Stromal cell of bone marrow (primary cell): ENCODE data around the gene TOX2.
A peak's percentile ranks its signal among the peaks of the same experiment; 100 is the strongest.

ENCODE experiments used
- DNase-seq: peaks from one replicate; pipeline ENCODE4 v3.0.0-alpha.2; 2012; ENCODE audit warnings: low read depth

Gene TOX2

DNA sequence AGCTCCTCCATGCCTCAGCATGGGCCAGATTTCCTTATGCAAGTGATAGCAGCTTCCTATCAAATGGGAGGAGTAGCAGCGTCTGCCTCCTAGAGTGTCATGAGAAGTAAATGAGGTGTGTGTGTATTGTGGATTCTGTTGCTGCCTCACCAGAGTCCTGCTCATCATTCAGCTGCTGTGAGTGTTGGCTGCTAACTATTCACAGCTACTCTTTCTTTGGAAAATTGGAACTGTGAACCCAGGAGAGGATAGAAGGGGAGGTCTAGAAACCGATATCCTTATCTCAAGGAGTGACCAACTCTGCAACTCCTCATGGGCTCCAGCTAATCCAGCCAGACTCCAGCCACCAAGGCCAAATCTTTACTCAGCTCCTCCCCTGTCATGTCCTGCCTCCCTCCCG, 63.3 kb downstream of the TOX2 start:
- DNase-seq, result no peak

DNA sequence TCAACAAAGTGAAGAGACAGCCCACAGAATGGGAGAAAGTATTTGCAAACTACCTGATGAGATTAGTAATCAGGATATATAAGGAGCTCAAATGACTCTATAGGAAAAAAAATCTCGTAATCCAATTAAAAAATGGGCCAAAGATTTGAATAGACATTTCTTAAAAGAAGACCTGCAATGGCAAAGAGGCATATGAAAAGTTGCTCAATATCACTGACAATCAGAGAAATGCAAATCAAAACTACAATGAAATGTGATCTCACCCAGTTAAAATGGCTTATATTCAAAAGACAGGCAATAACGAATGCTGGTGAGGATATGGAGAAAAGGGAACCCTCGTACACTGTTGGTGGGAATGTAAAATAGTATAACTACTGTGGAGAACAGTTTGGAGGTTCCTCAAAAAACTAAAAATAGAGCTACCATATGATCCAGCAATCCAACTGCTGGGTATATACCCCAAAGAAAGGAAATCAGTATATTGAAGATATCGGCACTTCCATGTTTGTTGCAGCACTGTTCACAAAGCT, 65.0 kb downstream of the TOX2 start:
- no peak for DNase-seq

- DNase-seq, result no peak
Measured at GRCh38 chr20:43981540-43981939, 66.9 kb downstream of the TOX2 start.

GRCh38 chr20:43982016-43982415, 67.4 kb downstream of the TOX2 start:
- DNase-seq, result no peak

DNA sequence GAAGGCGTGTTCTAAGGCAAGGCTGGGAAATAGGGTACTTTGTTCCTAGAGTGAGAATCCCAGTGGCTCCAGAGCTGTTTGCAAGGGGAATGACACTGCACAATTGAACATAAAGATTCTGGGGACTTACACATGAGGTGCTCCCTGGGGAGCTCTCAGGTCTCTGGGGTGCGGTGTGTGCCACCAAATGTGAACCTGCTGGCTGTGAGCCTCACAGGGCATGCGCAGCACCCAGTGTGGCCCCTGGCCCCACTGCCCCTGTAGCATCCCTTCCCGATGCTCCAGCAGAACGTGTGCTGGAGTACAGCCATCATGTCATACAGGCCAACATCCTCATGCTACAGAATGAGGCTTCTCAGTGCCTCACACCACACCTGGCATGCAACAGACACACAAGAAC, 68.2 kb downstream of the TOX2 start:
- DNase-seq, result no peak

DNA sequence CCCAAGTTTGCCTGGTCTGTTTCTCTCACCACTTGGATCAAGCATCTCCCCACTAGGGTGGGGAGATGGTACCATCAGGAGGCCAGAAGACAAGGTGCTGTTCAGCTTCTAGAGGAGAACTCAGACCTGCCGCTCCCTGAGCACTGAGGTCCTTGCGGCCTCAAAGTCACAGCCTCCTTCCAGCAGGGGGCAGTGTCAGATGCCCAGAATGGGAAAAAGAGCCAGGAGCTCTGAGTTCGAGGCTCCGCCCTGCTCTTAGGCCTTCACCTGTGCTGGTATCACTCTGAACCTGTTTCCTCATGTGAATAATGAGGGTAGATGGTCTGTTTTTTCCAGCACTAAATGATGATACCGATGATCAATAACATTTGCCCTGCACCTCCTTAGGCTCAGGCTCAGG, 68.7 kb downstream of the TOX2 start:
- DNase-seq, result no peak

DNA sequence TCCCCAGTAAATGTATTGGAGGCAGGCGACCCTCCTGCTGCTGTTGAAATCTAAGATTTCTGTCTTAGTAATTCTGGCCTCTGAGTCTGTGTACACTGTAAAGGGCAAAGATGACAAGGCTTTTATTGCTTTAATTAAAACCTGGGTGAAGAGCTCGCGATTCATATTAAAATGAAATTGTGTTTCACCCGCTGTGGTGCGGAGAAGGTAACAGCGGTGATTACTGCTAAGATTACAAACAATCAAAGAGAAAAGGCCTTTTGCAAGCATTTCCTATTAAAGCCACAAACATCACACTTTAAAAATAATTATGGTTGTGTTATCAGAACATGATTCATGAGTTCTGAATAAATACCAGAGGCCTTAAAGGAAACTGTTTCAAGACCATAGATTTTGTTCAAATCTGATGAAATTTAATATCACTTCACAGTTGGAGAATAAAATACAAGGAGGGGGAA, 69.3 kb downstream of the TOX2 start:
- DNase-seq, result no peak

GRCh38 chr20:43984587-43984986, 69.9 kb downstream of the TOX2 start:
- no peak for DNase-seq

DNA sequence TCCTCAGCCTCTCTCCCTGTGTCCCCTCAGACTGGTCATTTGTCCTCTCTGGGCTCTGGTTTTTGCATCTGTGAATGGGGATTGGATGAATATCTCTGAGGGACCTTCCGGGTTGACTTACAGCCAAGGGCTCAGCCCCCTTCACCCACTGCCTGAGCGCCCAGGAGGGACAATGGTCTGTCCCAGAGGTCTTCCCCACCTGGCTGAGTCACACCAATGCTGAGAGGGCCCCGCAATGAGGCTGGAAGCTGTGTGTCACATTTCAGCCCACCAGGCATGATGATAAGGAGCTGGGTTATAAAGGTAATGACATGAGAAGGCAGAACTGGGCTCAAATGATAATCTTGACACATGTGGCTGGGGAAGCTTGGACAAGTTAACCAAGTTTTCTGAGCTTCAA, 70.5 kb downstream of the TOX2 start:
- DNase-seq, result no peak

GRCh38 chr20:43985608-43986316, 71.1 kb downstream of the TOX2 start:
- no peak for DNase-seq

GRCh38 chr20:43987018-43987417, 72.4 kb downstream of the TOX2 start:
- no peak for DNase-seq

DNA sequence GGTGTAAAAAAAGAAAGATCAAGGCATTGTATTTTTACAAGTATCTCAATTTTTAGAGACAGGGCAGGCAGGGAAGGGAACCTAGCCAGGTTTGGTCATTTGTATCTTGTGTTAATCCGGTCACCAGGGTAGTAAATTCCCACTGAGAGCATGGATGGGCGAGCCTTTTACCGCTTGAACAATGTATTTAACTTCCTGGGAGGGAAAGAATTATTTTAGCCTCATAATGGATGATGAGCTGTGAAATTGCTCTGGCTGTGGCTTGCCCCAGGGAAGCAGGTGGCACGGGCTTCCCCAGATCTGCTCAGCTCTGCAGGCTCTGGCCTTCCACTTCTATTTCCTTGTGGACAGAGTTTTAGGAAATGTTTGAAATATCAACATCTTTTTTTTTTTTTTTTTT, 72.9 kb downstream of the TOX2 start:
- no peak for DNase-seq

DNA sequence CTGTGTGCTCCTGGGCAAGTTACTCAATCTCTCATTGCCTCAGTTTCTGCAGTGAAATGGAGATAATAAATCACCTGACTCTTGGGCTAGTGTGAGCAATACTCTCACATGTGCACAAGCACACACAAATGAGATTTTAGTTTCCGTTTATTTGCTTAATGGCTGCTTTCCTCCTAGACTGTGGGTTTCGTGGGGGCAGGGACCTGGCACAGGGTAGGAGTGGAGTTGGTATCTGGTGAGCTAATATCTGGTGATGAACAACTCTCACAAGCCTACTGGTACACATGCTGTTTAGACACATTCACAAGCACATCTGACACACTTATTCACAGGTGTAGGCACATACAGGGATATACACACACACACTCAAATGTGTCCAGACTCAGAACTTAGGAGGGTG, 73.8 kb downstream of the TOX2 start:
- no peak for DNase-seq

DNA sequence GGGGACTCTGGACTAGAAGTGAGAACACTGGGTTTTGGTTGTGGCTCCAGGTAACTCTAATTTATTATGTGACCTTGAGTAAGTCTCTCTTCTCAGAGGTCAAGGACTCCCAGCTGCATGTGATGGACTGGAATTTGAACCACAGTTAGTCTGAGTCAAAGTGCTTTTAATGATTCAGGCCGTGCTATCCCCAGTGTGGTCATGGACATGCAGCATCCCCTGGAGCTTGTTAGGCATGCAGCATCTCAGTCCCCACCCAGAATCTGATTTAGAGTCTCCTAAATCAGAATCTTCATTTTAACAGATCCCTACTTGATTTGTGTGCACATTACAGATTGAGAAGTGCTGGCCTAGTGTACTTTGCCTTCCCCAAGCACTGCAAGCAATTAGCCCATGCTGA, 74.2 kb downstream of the TOX2 start:
- peak; percentile 13 for DNase-seq

DNA sequence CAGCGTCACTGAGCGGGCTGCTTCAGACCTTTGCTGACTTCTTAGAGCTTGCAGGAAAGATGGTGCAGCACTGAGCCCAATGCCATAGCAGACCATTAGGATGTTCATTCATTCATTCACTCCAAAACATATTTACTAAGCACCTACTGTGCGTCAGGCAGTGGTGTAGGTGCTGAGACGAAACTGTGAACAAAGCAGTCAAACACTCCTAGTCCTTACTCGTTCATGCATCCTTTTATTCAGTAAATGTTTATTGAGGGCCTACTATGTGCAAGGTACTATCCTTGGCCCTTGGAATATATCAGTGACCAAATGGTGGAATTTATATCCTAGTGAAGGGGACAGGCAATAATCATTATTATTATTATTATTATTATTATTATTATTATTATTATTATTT, 76.6 kb downstream of the TOX2 start:
- no peak for DNase-seq

- DNase-seq, result no peak
Measured at GRCh38 chr20:43991982-43992381, 77.3 kb downstream of the TOX2 start.

DNA sequence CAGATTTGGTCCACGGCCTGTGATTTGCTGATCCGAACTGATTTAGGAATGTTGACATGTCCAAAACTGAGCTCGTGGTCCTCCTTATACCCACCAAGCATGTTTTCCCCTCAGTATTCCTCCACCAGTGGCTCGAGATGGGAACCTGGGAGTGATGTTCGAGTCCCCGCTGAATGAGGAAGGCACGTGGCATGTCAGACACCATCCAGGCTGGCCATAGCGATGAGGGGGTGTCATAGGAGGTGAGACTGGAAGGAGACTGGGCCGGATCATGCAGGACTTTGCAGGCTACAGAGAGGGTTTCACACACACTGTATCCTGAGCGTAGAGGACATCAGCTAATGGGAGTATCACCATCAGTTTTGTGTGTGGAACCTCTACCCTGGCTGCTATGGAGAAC, 78.2 kb downstream of the TOX2 start:
- DNase-seq, result no peak

- DNase-seq, result no peak
Measured at GRCh38 chr20:43993560-43993959, 78.9 kb downstream of the TOX2 start.

DNA sequence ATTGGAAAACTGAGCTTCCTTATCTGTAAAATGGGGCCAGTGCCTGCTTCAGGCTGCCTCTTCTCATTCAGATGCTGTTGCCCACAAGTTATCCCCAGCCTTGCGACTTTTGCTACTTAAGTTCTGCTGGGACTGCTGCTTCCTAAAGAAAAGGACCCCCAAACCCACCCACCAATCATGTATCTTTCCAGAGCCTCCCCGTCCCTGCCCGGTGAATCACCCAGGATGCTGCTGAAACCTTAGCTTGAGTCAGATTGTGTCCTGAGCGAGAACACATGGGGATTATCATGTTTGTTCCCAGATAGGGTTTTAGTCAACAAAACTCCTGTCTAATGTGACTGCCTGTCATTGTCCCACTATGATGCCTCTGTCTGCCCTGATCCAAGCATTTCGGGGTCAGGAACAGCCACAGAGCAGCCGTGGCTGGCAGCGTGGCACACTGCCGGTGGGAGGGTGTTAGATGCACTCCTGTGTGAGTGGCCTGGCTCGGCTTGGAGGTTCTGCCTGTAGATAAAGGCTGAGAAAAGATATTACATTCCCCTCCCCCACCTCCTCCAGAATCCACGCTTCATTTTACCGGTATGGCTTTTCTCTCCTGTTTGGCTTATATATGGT, 79.9 kb downstream of the TOX2 start:
- DNase-seq, result no peak

GRCh38 chr20:43995645-43996044, 81.0 kb downstream of the TOX2 start:
- DNase-seq, result no peak

GRCh38 chr20:43996240-43996930, 81.7 kb downstream of the TOX2 start:
- no peak for DNase-seq

- DNase-seq, result no peak
Measured at GRCh38 chr20:43999848-44000247, 85.2 kb downstream of the TOX2 start.
